ENCODE data around the gene ZDHHC7.

ZDHHC7 gene

GRCh38 chr16:85003076-85003475, 8.3 kb downstream of the ZDHHC7 start:
- Histone ChIP-seq H3K27ac (peak overlapping the region; percentile 84 to 92), H3K36me3 (no peaks in the 10 kb centered on the region), H3K27me3 (no peaks in the 10 kb centered on the region), H3K4me3 (no peak overlapping the region), H3K9me3 (no peaks in the 10 kb centered on the region), H3K4me1 (peaks cover 0 to 100% (median 70%) of the 10 kb centered on the region in 4 donors)
- no peak for DNase-seq
- no peak for TF ChIP-seq CTCF (IDR thresholded peaks at IDR 0.05)
- intact Hi-C loops (cut with DNase I; ENCODE audit: low total_unique reads): no loop called here

GRCh38 chr16:85002608-85003007, 8.7 kb downstream of the ZDHHC7 start:
- Histone ChIP-seq H3K36me3 (no peaks in the 10 kb centered on the region), H3K4me3 (peak overlapping the region in 1 of 2 donors; percentile 6), H3K27me3 (no peaks in the 10 kb centered on the region), H3K27ac (peak overlapping the region; percentile 84 to 92), H3K4me1 (peaks cover 0 to 98% (median 69%) of the 10 kb centered on the region in 4 donors), H3K9me3 (no peaks in the 10 kb centered on the region)
- intact Hi-C loops (cut with DNase I; ENCODE audit: low total_unique reads): no loop called here
- DNase-seq: peak; percentile 61 to 78
- TF ChIP-seq CTCF (IDR thresholded peaks at IDR 0.05): no peak

GRCh38 chr16:85002099-85002541, 9.2 kb downstream of the ZDHHC7 start:
- Histone ChIP-seq H3K4me1 (peaks cover 0 to 93% (median 66%) of the 10 kb centered on the region in 4 donors), H3K9me3 (no peaks in the 10 kb centered on the region), H3K36me3 (no peaks in the 10 kb centered on the region), H3K27ac (peak overlapping the region; percentile 84 to 92), H3K4me3 (peak overlapping the region in 1 of 2 donors; percentile 6), H3K27me3 (no peaks in the 10 kb centered on the region)
- no peak for DNase-seq
- TF ChIP-seq CTCF (IDR thresholded peaks at IDR 0.05): no peak
- intact Hi-C loops (cut with DNase I; ENCODE audit: low total_unique reads): no loop called here

DNA sequence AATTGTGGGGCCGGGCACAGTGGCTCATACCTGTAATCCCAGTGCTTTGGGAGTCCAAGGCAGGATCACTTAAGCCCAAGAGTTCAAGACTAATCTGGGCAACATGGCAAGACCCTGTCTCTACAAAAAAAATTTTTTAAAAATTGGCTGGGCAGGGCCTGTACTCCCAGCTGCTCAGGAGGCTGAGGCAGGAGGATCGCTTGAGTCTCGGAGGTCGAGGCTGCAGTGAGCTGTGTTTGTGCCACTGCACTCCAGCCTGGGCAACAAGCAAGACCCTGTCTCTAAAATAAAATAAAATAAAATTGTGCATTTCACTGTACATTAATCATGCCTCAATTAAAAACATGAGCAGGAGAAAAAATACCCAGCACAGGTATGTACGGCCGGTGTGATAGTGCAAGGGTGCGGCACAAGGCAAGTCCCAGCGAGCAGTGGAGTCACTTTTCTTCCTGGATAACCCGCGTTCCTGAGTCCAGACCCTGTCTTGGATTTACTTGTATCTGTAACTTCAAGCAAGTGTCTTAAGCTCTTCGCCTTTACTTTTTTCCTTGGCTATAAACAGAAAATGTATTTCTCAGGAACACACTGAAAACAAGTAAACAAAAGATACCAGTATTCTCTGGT, 11.4 kb downstream of the ZDHHC7 start:
- Histone ChIP-seq H3K27ac (peak overlapping the region; percentile 84 to 92), H3K27me3 (no peaks in the 10 kb centered on the region), H3K4me3 (no peak overlapping the region), H3K4me1 (peaks cover 0 to 91% (median 57%) of the 10 kb centered on the region in 4 donors), H3K36me3 (peaks cover 0 to 7% (median 5%) of the 10 kb centered on the region in 3 donors), H3K9me3 (no peaks in the 10 kb centered on the region)
- TF ChIP-seq CTCF (IDR thresholded peaks at IDR 0.05): no peak
- DNase-seq: no peak
- intact Hi-C loops (cut with DNase I; ENCODE audit: low total_unique reads): no loop called here

- Histone ChIP-seq H3K36me3 (peaks cover 0 to 14% (median 5%) of the 10 kb centered on the region in 3 donors), H3K9me3 (no peaks in the 10 kb centered on the region), H3K4me1 (peaks cover 0 to 91% (median 57%) of the 10 kb centered on the region in 4 donors), H3K27ac (peak overlapping the region; percentile 84 to 92), H3K4me3 (no peak overlapping the region), H3K27me3 (no peaks in the 10 kb centered on the region)
- DNase-seq: no peak
- TF ChIP-seq CTCF (IDR thresholded peaks at IDR 0.05): no peak
- intact Hi-C loops (cut with DNase I; ENCODE audit: low total_unique reads): no loop called here
Observed at GRCh38 chr16:84999200-84999599, 12.1 kb downstream of the ZDHHC7 start.

All from tibial artery (tissue), 4 donors.